Daoy (cell line): Measurements from ENCODE around the gene BSG. TPM values are rescaled to one million over a fixed set of nuclear protein-coding genes. Genes with fewer than 3 reads are reported as not detected.
"Not testable (repeated sequence)": the region's sequence is repeated elsewhere in the genome, so short reads cannot be mapped to it uniquely, and the experiment has no call there.

Experiments used
- DNase-seq: peaks from one replicate; pipeline ENCODE4 v3.0.0-alpha.2; 2015; ENCODE audit warnings: low read depth
- total RNA-seq: library from RNA; depleted of rRNA; stranded (reverse); fragments of >200 nt; shearing (Covaris generic); gene quantifications from 2 replicates; pipeline ENCODE4 v1.2.3, GENCODE V29; 2014

BSG gene
- total RNA-seq, 1 experiment from 2014 or later = 501 TPM

DNA sequence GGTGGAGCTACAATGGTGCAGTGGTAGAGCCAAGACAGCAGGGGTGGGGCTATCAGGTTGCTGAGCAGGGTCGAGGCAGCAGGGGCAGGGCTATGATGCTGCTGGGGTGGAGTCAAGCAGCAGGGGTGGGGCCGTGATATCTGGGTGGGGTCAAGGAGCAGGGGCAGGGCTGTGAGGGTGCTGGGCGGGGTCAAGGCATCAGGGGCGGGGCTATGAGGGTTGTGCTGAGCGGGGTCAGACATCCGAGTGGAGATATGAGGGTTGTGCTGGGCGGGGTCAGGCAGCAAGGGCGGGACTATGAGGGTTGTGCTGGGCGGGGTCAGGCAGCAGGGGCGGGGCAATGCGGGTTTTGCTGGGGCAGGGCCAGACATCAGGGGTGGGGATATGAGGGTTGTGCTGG, 32.0 kb downstream of the BSG start:
- DNase-seq = no peak

DNA sequence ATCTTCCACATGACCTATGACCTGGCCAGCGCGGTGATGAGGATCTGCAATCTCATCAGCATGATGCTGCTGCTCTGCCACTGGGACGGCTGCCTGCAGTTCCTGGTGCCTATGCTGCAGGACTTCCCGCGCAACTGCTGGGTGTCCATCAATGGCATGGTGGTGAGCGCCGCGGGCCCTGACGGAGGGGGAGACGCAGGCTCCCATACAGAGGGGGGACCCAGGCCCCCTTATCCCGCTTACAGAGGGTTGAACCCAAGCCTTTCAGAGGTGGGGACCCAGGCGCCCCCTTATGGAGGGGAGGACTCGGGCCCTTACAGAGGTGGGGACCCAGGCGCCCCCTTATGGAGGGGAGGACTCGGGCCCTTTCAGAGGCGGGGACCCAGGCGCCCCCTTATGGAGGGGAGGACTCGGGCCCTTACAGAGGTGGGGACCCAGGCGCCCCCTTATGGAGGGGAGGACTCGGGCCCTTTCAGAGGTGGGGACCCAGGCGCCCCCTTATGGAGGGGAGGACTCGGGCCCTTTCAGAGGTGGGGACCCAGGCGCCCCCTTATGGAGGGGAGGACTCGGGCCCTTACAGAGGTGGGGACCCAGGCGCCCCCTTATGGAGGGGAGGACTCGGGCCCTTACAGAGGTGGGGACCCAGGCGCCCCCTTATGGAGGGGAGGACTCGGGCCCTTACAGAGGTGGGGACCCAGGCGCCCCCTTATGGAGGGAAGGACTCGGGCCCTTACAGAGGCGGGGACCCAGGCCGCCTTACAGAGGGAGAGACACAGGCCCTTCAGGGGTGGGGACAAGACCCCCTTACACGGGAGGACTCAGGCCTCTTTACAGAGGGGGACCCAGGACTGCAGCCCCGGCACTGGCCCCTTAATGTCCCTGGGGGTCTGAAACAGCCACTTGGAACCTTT, 32.9 kb downstream of the BSG start:
- DNase-seq = not testable (repeated sequence)

DNA sequence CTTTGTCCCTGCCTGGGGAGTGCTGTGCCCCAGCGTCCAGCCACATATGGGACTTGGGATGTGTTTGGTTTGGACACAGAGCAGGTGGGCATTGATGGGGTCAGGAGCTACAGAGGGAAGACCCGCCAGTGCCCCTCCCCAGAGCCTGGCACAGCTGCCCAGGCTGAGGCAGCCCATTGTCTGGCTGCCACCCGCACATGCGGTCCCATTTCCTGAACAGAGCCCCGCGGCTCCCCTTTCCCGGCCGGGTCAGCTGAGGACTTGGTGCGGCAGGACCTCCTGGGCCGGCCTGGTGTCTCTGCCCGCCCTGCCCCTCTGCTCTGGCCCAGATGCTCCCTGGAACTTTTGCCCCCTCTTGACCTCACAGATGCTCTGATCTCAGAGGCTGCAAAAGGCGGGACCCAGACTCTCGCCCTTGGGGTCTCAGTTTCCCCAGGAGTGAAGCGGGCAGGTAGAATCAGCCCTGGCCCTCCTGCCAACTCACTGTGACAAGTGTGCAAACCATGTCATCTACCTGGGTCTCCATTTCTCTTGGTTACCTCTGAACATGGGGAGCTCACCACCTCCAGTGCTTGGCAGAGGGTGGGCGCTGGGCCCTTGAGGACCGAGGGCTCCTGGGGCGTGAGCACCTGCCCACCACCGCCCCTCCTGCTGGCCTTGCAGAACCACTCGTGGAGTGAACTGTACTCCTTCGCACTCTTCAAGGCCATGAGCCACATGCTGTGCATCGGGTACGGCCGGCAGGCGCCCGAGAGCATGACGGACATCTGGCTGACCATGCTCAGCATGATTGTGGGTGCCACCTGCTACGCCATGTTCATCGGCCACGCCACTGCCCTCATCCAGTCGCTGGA, 35.1 kb downstream of the BSG start:
- DNase-seq = no peak

DNA sequence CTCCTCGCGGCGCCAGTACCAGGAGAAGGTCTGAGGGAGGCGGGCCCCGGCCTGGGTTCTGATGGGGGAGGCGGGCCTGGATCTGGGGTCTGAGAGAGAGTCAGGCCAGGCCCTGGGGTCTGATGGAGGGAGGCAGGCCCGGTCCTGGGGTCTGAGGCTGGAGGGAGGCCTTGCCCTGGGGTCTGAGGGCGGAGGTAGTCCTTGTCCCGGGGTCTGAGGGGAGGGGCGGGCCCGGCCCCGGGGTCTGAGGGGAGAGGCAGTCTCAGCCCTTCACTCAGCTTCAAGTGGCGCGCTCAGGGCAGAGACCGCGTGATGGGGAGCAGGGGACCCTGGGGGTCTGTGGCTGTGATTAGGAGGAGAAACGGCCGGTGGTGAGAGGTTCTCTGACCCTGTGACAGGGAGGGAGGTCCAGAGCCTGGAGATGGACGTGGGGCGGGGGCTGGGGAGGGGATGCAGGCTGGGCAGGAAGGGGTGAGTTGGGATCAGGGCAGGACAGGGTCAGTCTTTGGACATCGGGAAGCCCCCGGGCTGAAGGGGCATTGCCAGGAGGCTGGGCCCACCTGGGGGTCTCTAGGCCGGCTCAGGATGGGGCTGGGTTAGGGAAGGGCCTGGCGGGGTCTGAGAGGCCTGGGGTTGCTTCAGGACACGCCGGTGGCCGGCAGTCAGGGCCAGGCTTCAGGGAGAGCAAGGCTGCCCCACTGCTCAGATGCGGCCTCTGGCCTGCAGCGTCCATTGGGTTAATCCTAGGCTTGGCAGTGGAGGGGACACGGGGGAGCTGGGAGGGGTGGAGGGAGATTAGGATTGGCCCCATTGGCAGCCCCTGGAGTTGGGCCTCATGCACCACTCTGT, 36.0 kb downstream of the BSG start:
- DNase-seq = no peak

DNA sequence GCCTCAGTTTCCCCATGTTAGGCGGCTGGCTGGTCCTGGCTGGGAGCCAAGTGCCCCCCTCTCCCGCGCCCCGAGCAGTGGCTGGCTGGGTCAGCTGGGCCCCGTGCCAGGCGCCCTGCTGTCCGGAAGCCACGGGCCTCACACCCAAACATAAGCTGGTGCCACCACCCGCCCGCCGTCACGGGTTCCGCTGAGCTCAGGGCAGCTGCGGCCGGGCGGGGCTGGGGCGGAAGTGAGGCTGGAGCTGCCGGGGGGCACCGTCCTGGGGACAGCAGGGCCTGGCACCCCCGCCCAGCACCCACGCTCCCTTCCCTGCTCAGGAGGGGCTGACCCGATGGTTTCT, 36.6 kb downstream of the BSG start:
- DNase-seq = peak; percentile 76

DNA sequence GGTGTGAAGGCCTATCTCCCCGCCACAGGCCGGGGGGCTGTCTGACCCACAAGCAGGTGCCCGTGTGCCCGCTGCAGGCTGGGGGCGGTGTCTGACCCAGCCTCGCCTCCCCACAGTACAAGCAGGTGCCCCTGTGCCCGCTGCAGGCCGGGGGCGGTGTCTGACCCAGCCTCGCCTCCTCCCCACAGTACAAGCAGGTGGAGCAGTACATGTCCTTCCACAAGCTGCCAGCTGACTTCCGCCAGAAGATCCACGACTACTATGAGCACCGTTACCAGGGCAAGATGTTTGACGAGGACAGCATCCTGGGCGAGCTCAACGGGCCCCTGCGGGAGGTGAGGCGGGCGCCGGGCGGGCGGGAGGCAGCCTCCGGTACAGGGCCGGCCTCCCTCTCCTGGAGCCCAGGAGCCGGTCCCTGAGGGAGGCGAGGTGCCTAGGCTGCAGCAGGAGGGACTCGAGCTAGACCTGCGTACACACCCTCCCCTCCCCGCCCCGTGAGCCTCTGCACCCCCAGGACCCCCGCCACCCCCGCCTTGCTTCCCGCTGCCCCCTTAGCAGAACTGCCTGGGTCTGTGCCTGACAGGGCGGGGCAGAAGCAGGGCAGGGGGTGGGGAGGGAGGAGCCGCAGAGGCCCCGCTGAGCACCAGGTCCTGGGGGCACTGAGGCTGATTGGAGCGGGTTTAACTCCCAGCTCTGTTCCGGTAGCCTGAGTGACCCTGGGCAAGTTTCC, 37.8 kb downstream of the BSG start:
- peak; percentile 54 for DNase-seq

DNA sequence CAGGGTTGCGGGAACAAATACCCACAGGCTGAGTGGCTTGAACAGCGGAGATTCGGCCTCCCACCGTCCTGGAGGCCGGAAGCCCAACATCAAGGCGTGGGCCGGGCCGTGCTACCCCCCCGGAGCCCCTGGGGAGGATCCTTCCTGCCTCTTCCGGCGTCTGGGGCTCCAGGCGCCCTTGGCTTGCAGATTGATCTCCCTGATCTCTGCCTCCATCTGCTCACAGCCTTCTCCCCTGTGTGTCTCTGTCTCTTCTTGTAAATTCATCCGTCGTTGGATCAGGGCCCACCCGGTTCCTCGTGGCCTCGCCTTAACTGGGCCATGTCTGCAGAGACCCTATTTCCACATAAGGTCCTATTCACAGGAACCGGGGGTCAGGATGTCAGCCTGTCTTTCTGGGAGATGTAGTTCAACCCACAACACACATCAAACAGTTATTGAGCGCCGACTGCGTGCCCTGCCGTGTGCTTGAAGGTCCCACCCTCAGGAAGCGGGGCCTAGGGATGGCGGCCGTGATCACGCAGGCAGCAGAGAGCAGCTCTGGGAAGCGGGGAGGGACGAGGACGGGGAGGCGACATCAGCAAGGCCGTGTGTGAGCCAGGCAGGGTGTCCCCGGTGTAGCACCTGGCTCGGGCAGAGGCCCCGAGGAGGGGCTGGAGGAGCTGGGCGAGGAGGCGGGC, 38.5 kb downstream of the BSG start:
- peak; percentile 97 for DNase-seq

DNA sequence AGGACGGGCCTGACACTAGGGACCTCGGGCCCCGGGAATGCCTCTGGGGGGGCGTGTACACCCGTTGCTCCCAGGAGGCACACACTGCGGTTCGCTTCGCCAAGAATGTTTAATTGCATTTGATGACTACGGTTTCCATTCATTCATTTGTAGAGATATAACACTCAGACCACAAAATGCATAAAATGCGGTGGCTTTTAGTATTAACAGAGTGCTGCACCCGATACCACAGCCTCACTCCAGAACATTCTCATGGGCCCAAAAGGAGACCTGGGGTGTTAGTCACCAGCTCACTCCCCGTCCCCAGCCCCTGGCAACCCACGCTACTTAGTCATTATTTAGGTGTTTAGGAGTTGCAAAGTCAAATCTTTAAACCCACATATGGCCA, 39.1 kb downstream of the BSG start:
- DNase-seq = peak; percentile 97

DNA sequence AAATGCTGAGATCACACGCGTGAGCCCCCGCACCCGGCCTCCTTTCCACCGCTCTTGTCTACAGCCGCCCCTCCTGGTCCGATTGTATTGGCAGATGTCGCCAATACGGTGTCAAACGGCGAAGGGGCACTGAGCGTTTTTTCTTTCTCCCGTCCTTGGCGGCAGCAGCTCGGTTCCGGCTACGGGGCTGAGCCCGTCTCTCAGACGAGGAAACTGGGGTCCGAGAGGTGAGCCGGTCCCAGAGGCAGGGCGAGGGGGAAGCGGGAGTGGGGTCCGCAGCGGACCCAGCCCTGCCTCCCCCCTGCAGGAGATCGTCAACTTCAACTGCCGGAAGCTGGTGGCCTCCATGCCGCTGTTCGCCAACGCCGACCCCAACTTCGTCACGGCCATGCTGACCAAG, 40.5 kb downstream of the BSG start:
- DNase-seq = no peak

DNA sequence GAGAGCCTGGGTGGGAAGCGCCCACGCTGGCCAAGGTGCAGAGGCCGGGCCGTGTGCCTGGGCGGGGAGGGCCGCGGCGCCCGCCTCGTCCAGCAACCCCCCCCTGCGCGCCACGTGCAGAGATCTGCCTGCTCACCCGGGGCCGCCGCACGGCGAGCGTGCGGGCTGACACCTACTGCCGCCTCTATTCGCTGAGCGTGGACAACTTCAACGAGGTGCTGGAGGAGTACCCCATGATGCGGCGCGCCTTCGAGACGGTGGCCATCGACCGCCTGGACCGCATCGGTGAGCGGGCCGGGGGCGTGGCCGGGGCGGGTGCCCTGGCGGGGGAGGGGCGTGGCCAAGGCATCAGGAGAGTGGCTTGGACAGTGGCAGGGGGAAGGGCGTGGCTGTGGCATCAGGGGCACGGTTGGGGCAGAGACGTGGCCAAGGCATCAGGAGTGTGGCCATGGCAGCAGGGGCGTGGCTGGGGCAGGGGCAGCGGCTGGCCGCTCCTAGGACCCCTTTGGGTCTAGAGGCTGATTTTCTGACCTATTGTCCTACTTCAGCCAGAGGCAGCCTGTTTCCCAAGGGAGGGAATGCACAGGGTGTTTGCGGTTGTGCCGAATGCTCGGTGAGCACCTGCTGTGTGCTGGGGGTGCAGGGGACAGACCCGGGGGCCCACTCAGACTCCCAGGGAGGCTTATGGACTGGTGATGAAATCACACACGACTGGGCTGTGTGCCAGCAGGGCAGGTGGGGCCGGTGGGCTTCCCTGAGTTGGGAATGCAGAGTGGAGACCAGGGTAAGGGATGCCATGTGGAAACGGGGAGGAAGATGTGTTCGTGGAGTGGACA, 41.6 kb downstream of the BSG start:
- no peak for DNase-seq

DNA sequence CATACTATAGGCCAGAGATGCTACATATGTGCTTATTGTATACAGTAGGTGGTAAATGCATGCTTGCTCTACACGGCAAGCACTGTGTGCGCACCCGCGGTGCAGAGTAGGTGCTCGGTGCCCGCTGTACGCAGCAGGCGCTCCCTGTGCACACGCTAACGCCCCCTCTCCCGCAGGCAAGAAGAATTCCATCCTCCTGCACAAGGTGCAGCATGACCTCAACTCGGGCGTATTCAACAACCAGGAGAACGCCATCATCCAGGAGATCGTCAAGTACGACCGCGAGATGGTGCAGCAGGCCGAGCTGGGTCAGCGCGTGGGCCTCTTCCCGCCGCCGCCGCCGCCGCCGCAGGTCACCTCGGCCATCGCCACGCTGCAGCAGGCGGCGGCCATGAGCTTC, 43.2 kb downstream of the BSG start:
- no peak for DNase-seq

DNA sequence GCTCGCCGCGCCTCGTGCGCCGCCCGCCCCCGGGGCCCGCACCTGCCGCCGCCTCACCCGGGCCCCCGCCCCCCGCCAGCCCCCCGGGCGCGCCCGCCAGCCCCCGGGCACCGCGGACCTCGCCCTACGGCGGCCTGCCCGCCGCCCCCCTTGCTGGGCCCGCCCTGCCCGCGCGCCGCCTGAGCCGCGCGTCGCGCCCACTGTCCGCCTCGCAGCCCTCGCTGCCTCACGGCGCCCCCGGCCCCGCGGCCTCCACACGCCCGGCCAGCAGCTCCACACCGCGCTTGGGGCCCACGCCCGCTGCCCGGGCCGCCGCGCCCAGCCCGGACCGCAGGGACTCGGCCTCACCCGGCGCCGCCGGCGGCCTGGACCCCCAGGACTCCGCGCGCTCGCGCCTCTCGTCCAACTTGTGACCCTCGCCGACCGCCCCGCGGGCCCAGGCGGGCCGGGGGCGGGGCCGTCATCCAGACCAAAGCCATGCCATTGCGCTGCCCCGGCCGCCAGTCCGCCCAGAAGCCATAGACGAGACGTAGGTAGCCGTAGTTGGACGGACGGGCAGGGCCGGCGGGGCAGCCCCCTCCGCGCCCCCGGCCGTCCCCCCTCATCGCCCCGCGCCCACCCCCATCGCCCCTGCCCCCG, 43.8 kb downstream of the BSG start:
- no peak for DNase-seq

DNA sequence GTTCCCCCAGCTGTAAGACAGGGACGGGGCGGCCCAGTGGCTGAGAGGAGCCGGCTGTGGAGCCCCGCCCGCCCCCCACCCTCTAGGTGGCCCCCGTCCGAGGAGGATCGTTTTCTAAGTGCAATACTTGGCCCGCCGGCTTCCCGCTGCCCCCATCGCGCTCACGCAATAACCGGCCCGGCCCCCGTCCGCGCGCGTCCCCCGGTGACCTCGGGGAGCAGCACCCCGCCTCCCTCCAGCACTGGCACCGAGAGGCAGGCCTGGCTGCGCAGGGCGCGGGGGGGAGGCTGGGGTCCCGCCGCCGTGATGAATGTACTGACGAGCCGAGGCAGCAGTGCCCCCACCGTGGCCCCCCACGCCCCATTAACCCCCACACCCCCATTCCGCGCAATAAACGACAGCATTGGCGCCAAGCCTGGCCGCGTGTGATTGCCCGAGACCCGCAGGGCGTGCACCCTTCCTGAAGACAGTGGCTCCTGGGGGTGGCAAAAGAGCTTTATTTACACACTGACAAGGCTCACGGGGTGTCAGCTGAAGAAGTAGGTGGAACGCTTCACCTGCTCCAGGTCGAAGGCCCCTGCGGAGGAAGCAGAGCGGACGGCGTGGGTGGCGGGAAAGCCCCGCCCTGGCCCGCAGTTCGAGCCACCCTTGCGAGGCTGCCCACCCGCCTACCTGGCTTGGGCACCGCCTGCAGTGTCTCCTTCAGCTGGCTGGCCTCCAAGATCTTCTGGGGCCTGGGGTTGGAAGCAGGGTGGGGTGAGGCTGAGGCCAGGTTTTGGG, 44.5 kb downstream of the BSG start:
- DNase-seq = no peak

DNA sequence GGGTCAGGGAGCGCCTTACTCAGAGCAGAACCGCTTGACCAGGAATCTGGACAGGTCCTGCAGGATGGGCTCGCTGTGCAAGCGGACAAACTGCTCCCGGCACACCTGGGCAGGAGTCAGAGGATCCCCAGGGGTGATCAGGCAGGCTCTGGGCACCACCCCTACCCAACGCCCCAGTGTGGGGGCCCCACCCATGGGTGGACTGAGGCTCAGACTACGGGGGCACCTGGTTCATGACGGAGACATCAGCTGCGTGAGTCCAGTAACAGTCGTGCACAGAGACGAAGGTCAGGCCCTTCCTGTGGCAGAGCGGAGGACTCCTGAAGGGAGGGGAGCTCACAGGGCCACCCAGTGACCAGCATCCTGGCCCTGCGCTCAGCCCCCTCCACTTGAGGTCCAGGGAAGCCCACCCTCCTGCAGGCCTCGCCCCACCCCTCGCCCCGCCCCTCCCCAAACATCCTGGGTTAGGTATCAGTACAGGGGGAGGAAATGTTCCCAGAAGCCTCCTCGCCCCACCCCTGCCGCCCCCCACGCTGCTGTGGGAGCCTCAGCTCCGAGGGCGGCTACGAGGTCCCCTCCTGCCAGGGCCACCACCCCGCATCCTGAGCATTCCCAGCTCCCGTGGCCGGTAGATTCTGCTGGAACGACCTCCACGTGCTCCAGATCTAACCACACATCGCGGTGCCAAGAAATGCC, 45.3 kb downstream of the BSG start:
- no peak for DNase-seq

DNA sequence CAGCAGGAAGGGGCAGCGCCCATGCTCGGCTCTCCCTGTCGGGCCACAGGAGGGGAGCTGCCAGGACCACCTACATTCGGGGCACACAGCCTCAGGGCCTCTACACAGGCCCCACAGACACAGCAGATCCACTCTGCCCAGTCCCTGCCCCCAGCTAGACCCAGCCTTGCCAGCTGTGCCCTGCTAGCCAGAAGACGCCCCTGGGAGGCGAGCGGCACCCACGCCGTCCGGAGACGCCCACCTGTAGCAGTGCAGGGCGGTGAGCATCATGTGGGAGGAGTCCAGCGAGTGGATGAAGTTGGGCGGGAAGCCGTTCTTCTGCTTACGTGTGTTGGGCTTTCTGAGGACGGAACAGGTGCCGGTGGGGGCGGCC, 45.8 kb downstream of the BSG start:
- DNase-seq = no peak

DNA sequence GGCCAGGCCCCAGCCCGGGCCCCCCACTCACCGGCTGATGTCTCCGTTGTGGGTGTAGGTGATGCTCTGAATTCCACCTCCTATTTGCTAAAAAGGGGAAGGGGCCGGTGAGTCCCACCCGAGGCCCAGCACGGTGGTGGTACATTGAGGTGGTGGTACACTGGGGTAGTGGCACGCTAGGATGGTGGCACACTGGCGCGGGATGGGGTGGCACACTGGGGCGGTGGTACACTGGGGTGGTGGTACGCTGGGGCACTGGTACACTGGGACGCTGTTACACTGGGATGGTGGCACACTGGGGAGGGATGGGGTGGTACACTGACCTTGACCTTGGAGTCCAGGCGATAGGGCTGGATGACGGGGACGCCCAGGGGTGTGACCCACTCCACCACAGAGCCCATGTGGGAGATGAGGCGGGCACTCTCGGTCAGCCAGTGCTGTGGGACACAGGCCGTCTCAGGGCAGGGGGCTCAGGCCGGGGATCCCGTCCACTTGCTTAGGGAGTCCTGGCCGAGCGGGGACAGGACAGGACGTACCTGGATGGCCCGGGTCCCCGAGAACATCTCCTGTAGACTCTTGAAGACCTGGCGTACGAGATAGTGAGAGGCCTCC, 46.4 kb downstream of the BSG start:
- no peak for DNase-seq

DNA sequence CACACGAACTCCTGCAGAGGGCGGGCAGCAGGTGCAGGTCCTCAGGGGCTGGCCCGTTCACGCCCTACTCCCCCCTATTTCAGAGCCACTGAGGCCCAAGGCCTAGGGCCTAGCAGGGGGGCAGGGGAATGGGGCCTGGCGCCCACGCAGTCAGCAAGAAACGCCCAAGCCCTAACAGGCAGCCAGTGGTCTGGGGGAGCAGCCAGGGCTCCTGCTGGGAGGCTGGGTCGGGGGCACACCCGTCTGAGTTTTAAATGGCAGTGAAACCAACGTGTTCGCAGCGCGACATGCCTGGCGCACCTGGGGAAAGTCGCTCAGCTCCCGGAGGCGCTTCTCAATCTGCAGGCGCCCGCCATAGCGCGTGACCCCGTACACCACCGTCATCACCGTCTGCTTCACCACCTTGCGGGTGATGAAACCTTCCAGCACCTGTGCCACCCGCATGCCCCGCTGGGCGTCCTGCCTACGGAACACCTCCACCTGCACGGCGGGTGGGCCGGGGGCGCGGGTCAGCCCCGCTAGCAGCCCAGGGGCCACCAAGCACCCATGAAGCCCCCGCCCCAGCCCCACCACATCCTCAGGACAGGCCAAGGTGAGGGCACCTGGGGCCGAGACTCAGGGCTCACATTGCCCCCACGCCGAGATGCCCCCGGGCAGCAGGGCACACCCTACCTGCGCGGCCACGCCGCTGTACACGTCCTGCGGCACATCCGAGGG, 47.0 kb downstream of the BSG start:
- no peak for DNase-seq
